Spinal cord (tissue), 10 donors: ENCODE data around the gene TMA7. TPM values are rescaled to one million over a fixed set of nuclear protein-coding genes. Genes with fewer than 3 reads are reported as not detected.

Experiments
- DNase-seq, 6 donors: peaks; one replicate each; pipeline versions ENCODE4 v3.0.0 to v3.0.0-alpha.2; 2013 to 2015; ENCODE audit warnings: low spot score in 6 of 6, low read depth in 4 of 6
- H3K27ac ChIP-seq: one replicate; pipeline ENCODE4 v1.5.1; 2013; ENCODE audit warnings: low read depth, low read length, control low read depth
- H3K27me3 ChIP-seq: one replicate; pipeline ENCODE4 v1.6.1; 2013; ENCODE audit warnings: low read length; ENCODE audit not compliant: control insufficient read depth, insufficient read depth
- H3K36me3 ChIP-seq: one replicate; pipeline ENCODE4 v1.6.1; 2013; ENCODE audit warnings: low read length; ENCODE audit not compliant: control insufficient read depth, insufficient read depth
- H3K4me1 ChIP-seq: one replicate; pipeline ENCODE4 v1.6.1; 2013; ENCODE audit warnings: low read length; ENCODE audit not compliant: control insufficient read depth, insufficient read depth
- H3K4me3 ChIP-seq: one replicate; pipeline ENCODE4 v1.5.1; 2013; ENCODE audit warnings: low read depth, low read length, control low read depth
- H3K9me3 ChIP-seq: one replicate; pipeline ENCODE4 v1.6.1; 2013; ENCODE audit warnings: low read length; ENCODE audit not compliant: control insufficient read depth, insufficient read depth
- WGBS: methylation state at CpG from one replicate; pipeline ENCODE4 v1.1.5; 2013; ENCODE audit warnings: missing lambda C conversion rate; ENCODE audit not compliant: insufficient coverage; 5-methylcytosine and 5-hydroxymethylcytosine counted together
- polyA plus RNA-seq, 2 donors: library from polyadenylated mRNA; unstranded; fragments of 120-200 nt; gene quantifications; one replicate each; pipeline ENCODE4 v1.2.1, GENCODE V29; 2013; ENCODE audit not compliant: insufficient read length in 2 of 2
- total RNA-seq, 2 donors: library from RNA; depleted of rRNA in 1 of 2; stranded (reverse); fragments of 120-200 nt in 1 of 2; fragments of >200 nt in 1 of 2; gene quantifications; one replicate each; pipeline versions ENCODE4 v1.2.3 to v1.2.4, GENCODE V29; 2013 to 2014
- donor health status: healthy.

TMA7 gene
- total and polyA plus RNA-seq, 4 donors, result 120 to 435 (median 331) TPM

GRCh38 chr3:48407542-48408099, 32.4 kb upstream of the TMA7 start:
- WGBS, result 96% methylated on average over 5 of the region's 8 CpGs
- Histone ChIP-seq H3K4me1 (no peaks in the 10 kb centered on the region), H3K4me3 (no peak overlapping the region), H3K9me3 (no peaks in the 10 kb centered on the region), H3K27ac (no peak overlapping the region), H3K36me3 (peaks cover 98% of the 10 kb centered on the region), H3K27me3 (no peaks in the 10 kb centered on the region)
- no peak for DNase-seq

GRCh38 chr3:48408823-48409281, 31.2 kb upstream of the TMA7 start:
- Histone ChIP-seq H3K9me3 (no peaks in the 10 kb centered on the region), H3K36me3 (peaks cover 99% of the 10 kb centered on the region), H3K4me3 (no peak overlapping the region), H3K27me3 (no peaks in the 10 kb centered on the region), H3K4me1 (no peaks in the 10 kb centered on the region), H3K27ac (no peak overlapping the region)
- WGBS, result 90% methylated on average over 4 of the region's 4 CpGs
- no peak for DNase-seq

- H3K27me3 ChIP-seq, result no peaks in the 10 kb centered on the region
- no peak overlapping the region for H3K27ac ChIP-seq
- no peaks in the 10 kb centered on the region for H3K9me3 ChIP-seq
- WGBS, result 96% methylated on average over 22 of the region's 31 CpGs
- DNase-seq, result no peak
- no peak overlapping the region for H3K4me3 ChIP-seq
- peaks cover 99% of the 10 kb centered on the region for H3K36me3 ChIP-seq
- H3K4me1 ChIP-seq, result no peaks in the 10 kb centered on the region
Observed at GRCh38 chr3:48409291-48410201, 30.5 kb upstream of the TMA7 start.

- Histone ChIP-seq H3K9me3 (no peaks in the 10 kb centered on the region), H3K27ac (no peak overlapping the region), H3K4me1 (no peaks in the 10 kb centered on the region), H3K36me3 (peaks cover 99% of the 10 kb centered on the region), H3K4me3 (no peak overlapping the region), H3K27me3 (no peaks in the 10 kb centered on the region)
- DNase-seq, result no peak
- 96% methylated on average over 16 of the region's 16 CpGs for WGBS
Observed at GRCh38 chr3:48410205-48411040, 29.6 kb upstream of the TMA7 start.

GRCh38 chr3:48411041-48411588, 28.9 kb upstream of the TMA7 start:
- 90% methylated on average over 5 of the region's 9 CpGs for WGBS
- H3K27me3 ChIP-seq, result no peaks in the 10 kb centered on the region
- H3K4me3 ChIP-seq, result no peak overlapping the region
- H3K4me1 ChIP-seq, result no peaks in the 10 kb centered on the region
- peaks cover 99% of the 10 kb centered on the region for H3K36me3 ChIP-seq
- no peak overlapping the region for H3K27ac ChIP-seq
- H3K9me3 ChIP-seq, result no peaks in the 10 kb centered on the region
- DNase-seq, result no peak

GRCh38 chr3:48411606-48412374, 28.3 kb upstream of the TMA7 start:
- Histone ChIP-seq H3K4me1 (no peaks in the 10 kb centered on the region), H3K27me3 (no peaks in the 10 kb centered on the region), H3K36me3 (peaks cover 99% of the 10 kb centered on the region), H3K9me3 (no peaks in the 10 kb centered on the region), H3K27ac (no peak overlapping the region), H3K4me3 (no peak overlapping the region)
- 95% methylated on average over 9 of the region's 11 CpGs for WGBS
- no peak for DNase-seq

- no peak for DNase-seq
- Histone ChIP-seq H3K4me1 (no peaks in the 10 kb centered on the region), H3K27ac (no peak overlapping the region), H3K4me3 (no peak overlapping the region), H3K36me3 (peaks cover 97% of the 10 kb centered on the region), H3K9me3 (no peaks in the 10 kb centered on the region), H3K27me3 (no peaks in the 10 kb centered on the region)
- WGBS, result 96% methylated on average over 19 of the region's 19 CpGs
Observed at GRCh38 chr3:48412375-48413001, 27.6 kb upstream of the TMA7 start.

- Histone ChIP-seq H3K9me3 (no peaks in the 10 kb centered on the region), H3K4me1 (no peaks in the 10 kb centered on the region), H3K4me3 (no peak overlapping the region), H3K27ac (no peak overlapping the region), H3K36me3 (peaks cover 98% of the 10 kb centered on the region), H3K27me3 (no peaks in the 10 kb centered on the region)
- no peak for DNase-seq
- 94% methylated on average over 8 of the region's 8 CpGs for WGBS
Observed at GRCh38 chr3:48413086-48413485, 27.0 kb upstream of the TMA7 start.
